Activated naive CD8-positive, alpha-beta T cell treated with anti-CD3 and anti-CD28 coated beads for 36 hours (primary cell): ENCODE data around the gene IQUB. TPM values are rescaled to one million over a fixed set of nuclear protein-coding genes. Genes with fewer than 3 reads are reported as not detected.
"Not testable (repeated sequence)": the region's sequence is repeated elsewhere in the genome, so short reads cannot be mapped to it uniquely, and the experiment has no call there.

Experiments
- DNase-seq: peaks from one replicate; pipeline ENCODE4 v3.0.0; 2021
- H3K27ac Mint-ChIP-seq: one replicate; pipeline ENCODE4 v1.8.0; 2022; ENCODE audit warnings: mild to moderate bottlenecking, moderate library complexity, mixed read lengths
- H3K27me3 Mint-ChIP-seq: one replicate; pipeline ENCODE4 v1.8.0; 2022; ENCODE audit warnings: mild to moderate bottlenecking, mixed read lengths
- H3K36me3 Mint-ChIP-seq: one replicate; pipeline ENCODE4 v1.8.0; 2021; ENCODE audit warnings: mild to moderate bottlenecking, mixed read lengths
- H3K4me1 Mint-ChIP-seq: one replicate; pipeline ENCODE4 v1.8.0; 2021; ENCODE audit warnings: mixed read lengths
- H3K4me3 Mint-ChIP-seq: one replicate; pipeline ENCODE4 v1.8.0; 2022; ENCODE audit warnings: mild to moderate bottlenecking, moderate library complexity, mixed read lengths
- H3K9me3 Mint-ChIP-seq: one replicate; pipeline ENCODE4 v1.8.0; 2022; ENCODE audit warnings: mixed read lengths
- total RNA-seq, 2 experiments: library from RNA; stranded (reverse); gene quantifications; one replicate each; pipeline ENCODE4 v1.2.3, GENCODE V29; 2021

IQUB gene
- total RNA-seq, 2 experiments from 2014 or later, result 0.06 TPM; not detected in 1

- Mint-ChIP-seq H3K9me3 (no peaks in the 10 kb centered on the region), H3K4me3 (no peak within 1 kb of the TSS), H3K36me3 (peaks cover 10% of the 10 kb centered on the region), H3K27me3 (peaks cover 5% of the 10 kb centered on the region), H3K4me1 (peaks cover 16% of the 10 kb centered on the region), H3K27ac (no peak within 1 kb of the TSS)
- peak; percentile 92 for DNase-seq
These were observed 23.2 kb upstream of the IQUB start, which contains the start of gene NDUFA5 for GRCh38 chr7:123557398-123558288. NDUFA5 (minus strand) TSS chr7:123557818; CDS start chr7:123557795, 23 bp downstream.

GRCh38 chr7:123557016-123557397 is 22.6 kb upstream of the IQUB start:
- H3K27me3 Mint-ChIP-seq, result peaks cover 5% of the 10 kb centered on the region
- H3K36me3 Mint-ChIP-seq, result peaks cover 15% of the 10 kb centered on the region
- DNase-seq, result no peak
- H3K4me3 Mint-ChIP-seq, result no peak overlapping the region
- peaks cover 17% of the 10 kb centered on the region for H3K4me1 Mint-ChIP-seq
- no peaks in the 10 kb centered on the region for H3K9me3 Mint-ChIP-seq
- no peak overlapping the region for H3K27ac Mint-ChIP-seq

- Mint-ChIP-seq H3K4me1 (peaks cover 17% of the 10 kb centered on the region), H3K27ac (no peak overlapping the region), H3K9me3 (no peaks in the 10 kb centered on the region), H3K27me3 (peaks cover 5% of the 10 kb centered on the region), H3K36me3 (peaks cover 18% of the 10 kb centered on the region), H3K4me3 (no peak overlapping the region)
- DNase-seq, result no peak
These were observed 21.1 kb upstream of the IQUB start for GRCh38 chr7:123555484-123555883.

DNA sequence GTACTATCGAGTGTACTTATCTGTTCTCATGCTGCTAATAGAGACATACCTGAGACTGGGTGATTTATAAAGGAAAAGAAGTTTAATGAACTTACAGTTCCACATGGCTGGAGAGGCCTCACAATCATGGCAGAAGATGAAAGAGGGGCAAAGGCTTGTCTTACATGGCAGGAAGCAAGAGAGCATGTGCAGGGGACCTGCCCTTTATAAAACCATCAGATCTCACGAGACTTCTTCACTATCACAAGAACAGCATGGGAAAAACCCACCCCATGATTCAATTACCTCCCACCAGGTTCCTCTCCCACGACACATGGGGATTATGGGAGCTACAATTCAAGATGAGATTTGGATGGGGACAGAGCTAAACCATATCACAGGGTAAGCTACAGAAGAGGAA is 18.8 kb upstream of the IQUB start:
- Mint-ChIP-seq H3K9me3 (no peaks in the 10 kb centered on the region), H3K4me1 (peaks cover 29% of the 10 kb centered on the region), H3K36me3 (peaks cover 36% of the 10 kb centered on the region), H3K4me3 (no peak overlapping the region), H3K27me3 (no peaks in the 10 kb centered on the region), H3K27ac (no peak overlapping the region)
- DNase-seq, result no peak

DNA sequence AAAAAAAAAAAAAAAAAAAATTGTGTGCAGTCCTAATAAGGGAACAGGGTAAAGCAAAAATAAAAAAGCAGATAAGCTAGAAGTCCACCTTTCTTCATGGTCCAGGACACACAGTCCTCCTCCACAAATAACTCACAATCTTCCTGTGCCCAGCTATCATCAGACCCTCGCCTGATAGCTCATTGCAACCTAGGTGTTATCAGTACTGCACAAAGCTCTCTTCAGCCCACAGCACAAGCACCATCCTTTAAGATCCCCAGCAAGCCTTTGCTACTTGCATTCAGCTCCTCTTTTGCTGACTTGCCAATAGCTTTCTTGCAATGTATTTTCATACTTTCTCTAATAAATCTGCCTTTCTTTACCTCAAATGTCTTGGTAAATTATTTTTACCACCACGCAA is 18.2 kb upstream of the IQUB start:
- H3K27me3 Mint-ChIP-seq, result no peaks in the 10 kb centered on the region
- no peak for DNase-seq
- H3K9me3 Mint-ChIP-seq, result no peaks in the 10 kb centered on the region
- H3K4me1 Mint-ChIP-seq, result peaks cover 29% of the 10 kb centered on the region
- H3K36me3 Mint-ChIP-seq, result peaks cover 38% of the 10 kb centered on the region
- H3K27ac Mint-ChIP-seq, result no peak overlapping the region
- H3K4me3 Mint-ChIP-seq, result no peak overlapping the region

- H3K4me3 Mint-ChIP-seq, DNase-seq, H3K27ac Mint-ChIP-seq, H3K9me3 Mint-ChIP-seq, H3K27me3 Mint-ChIP-seq: not testable (repeated sequence)
- Mint-ChIP-seq H3K4me1 (peaks cover 32% of the 10 kb centered on the region), H3K36me3 (peaks cover 41% of the 10 kb centered on the region)
These were observed 17.7 kb upstream of the IQUB start for GRCh38 chr7:123552134-123552533.

DNA sequence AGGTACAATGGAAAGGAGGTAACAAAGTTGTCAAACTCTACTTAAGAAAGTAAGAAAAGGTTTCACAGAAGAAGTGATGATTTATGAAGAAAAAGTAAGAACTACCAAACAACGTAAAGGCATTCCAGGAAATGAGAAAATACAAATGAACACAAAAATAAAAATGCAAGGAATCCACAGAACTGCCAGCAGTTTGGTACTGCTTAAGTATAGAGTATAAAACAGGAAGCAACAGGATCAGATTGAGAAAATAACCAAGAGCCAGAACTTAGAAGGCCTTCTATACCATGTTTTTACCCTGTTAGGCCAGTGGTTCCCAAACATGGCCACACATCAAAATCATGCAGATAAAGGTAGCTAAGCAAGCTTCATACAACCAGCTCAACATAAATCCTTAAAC is 14.0 kb upstream of the IQUB start:
- no peak overlapping the region for H3K4me3 Mint-ChIP-seq
- H3K27ac Mint-ChIP-seq, result no peak overlapping the region
- H3K27me3 Mint-ChIP-seq, result no peaks in the 10 kb centered on the region
- peaks cover 41% of the 10 kb centered on the region for H3K36me3 Mint-ChIP-seq
- H3K4me1 Mint-ChIP-seq, result peaks cover 35% of the 10 kb centered on the region
- no peaks in the 10 kb centered on the region for H3K9me3 Mint-ChIP-seq
- no peak for DNase-seq

DNA sequence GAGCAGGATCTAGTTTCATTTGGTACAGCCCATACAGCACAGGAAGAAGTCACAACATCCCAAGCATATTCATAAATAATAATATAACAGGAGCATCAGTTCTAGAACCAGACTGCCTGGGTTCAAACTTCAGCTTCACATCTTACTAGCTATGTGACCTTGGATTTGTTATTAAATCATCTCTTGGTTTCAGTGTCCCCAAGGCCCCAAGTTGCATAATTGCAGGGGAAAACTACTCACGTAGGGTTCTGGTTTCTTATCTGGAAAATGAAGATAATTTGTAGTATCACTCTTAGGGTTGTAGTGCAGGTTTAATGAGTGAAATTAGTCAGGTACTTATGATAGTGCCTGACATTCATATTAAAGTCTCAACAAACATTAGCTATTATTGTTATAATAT is 5.5 kb upstream of the IQUB start:
- Mint-ChIP-seq H3K4me1 (peaks cover 12% of the 10 kb centered on the region), H3K9me3 (no peaks in the 10 kb centered on the region), H3K27ac (no peak overlapping the region), H3K27me3 (no peaks in the 10 kb centered on the region), H3K36me3 (no peaks in the 10 kb centered on the region), H3K4me3 (no peak overlapping the region)
- no peak for DNase-seq

GRCh38 chr7:123538897-123539296 is 4.5 kb upstream of the IQUB start:
- no peak overlapping the region for H3K27ac Mint-ChIP-seq
- H3K36me3 Mint-ChIP-seq, result no peaks in the 10 kb centered on the region
- H3K9me3 Mint-ChIP-seq, result no peaks in the 10 kb centered on the region
- no peak overlapping the region for H3K4me3 Mint-ChIP-seq
- H3K4me1 Mint-ChIP-seq, result peaks cover 16% of the 10 kb centered on the region
- peaks cover 4% of the 10 kb centered on the region for H3K27me3 Mint-ChIP-seq
- DNase-seq, result no peak

- Mint-ChIP-seq H3K36me3 (no peaks in the 10 kb centered on the region), H3K27me3 (peaks cover 10% of the 10 kb centered on the region), H3K4me1 (peaks cover 22% of the 10 kb centered on the region), H3K27ac (no peak overlapping the region), H3K4me3 (no peak overlapping the region), H3K9me3 (no peaks in the 10 kb centered on the region)
- DNase-seq, result no peak
These were observed 3.9 kb upstream of the IQUB start for GRCh38 chr7:123538189-123538714.

- Mint-ChIP-seq H3K27me3 (peaks cover 18% of the 10 kb centered on the region), H3K4me1 (peaks cover 28% of the 10 kb centered on the region), H3K27ac (no peak overlapping the region), H3K9me3 (no peaks in the 10 kb centered on the region), H3K36me3 (no peaks in the 10 kb centered on the region), H3K4me3 (no peak overlapping the region)
- DNase-seq, result no peak
These were observed 2.7 kb upstream of the IQUB start for GRCh38 chr7:123537026-123537642.

GRCh38 chr7:123535517-123535916 is 1.1 kb upstream of the IQUB start:
- H3K36me3 Mint-ChIP-seq, result no peaks in the 10 kb centered on the region
- peaks cover 26% of the 10 kb centered on the region for H3K27me3 Mint-ChIP-seq
- H3K4me1 Mint-ChIP-seq, result peaks cover 28% of the 10 kb centered on the region
- no peak for DNase-seq
- H3K27ac Mint-ChIP-seq, result no peak overlapping the region
- H3K4me3 Mint-ChIP-seq, result peak overlapping the region; percentile 50
- H3K9me3 Mint-ChIP-seq, result no peaks in the 10 kb centered on the region

GRCh38 chr7:123533929-123534382 is 439 bp downstream of the IQUB start:
- Mint-ChIP-seq H3K27ac (no peak overlapping the region), H3K4me3 (peak overlapping the region; percentile 86), H3K9me3 (no peaks in the 10 kb centered on the region)

GRCh38 chr7:123533553-123533917 is 860 bp downstream of the IQUB start:
- peaks cover 32% of the 10 kb centered on the region for H3K27me3 Mint-ChIP-seq

More at GRCh38 chr7:123533929-123534382, 439 bp downstream of the IQUB start:
- H3K36me3 Mint-ChIP-seq, result no peaks in the 10 kb centered on the region
- peaks cover 24% of the 10 kb centered on the region for H3K4me1 Mint-ChIP-seq
- DNase-seq, result no peak
- peaks cover 32% of the 10 kb centered on the region for H3K27me3 Mint-ChIP-seq

GRCh38 chr7:123532788-123533552 is 1.4 kb downstream of the IQUB start:
- Mint-ChIP-seq H3K4me3 (peak overlapping the region; percentile 32), H3K27me3 (peaks cover 32% of the 10 kb centered on the region), H3K4me1 (peaks cover 18% of the 10 kb centered on the region)
- not testable (repeated sequence) for H3K9me3 Mint-ChIP-seq, H3K27ac Mint-ChIP-seq, H3K36me3 Mint-ChIP-seq
- DNase-seq, result peak; percentile 25

More at GRCh38 chr7:123533553-123533917, 860 bp downstream of the IQUB start:
- H3K36me3 Mint-ChIP-seq, result no peaks in the 10 kb centered on the region
- no peaks in the 10 kb centered on the region for H3K9me3 Mint-ChIP-seq
- H3K4me3 Mint-ChIP-seq, result peak overlapping the region; percentile 86
- peaks cover 24% of the 10 kb centered on the region for H3K4me1 Mint-ChIP-seq
- no peak overlapping the region for H3K27ac Mint-ChIP-seq
- no peak for DNase-seq
